OCI-LY7 (cell line): ENCODE data around the gene BMP8A.

Source experiments
- EZH2phosphoT487 ChIP-seq: fragments of 200-600 bp; sonication (generic); IDR thresholded peaks from 2 replicates; pipeline ENCODE4 v1.6.1; 2018; ENCODE audit warnings: low read depth, borderline replicate concordance, mild to moderate bottlenecking, mixed run types, antibody characterized with exemption, low read length, moderate library complexity, mixed read lengths
- TF ChIP-seq, protein P1 (sequence below): fragments of 200-600 bp; sonication (generic); conservative IDR thresholded peaks from 2 replicates; pipeline ENCODE4 v1.5.1; 2014; ENCODE audit warnings: mild to moderate bottlenecking, antibody characterized with exemption, low read length, moderate library complexity, mixed read lengths

DNA sequence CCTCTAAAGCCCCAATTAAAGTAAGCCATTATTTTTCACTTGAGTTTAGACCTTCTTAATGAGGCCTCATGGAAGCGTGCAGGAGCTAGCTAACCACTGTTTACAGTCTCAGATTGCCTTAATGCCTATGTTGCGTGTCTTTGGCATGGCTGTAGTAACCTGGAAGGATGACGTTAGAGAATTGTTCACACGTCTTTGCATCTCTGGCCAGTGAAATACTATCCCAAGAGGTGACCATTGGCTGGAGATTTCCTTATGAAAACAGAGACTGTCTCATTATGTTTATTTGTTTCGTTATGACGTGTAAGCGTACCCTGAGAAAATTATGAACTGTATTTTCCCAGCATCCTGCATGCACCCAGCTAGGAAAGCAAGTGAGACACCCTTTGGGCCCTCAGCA lies 18.6 kb upstream of the BMP8A start:
- TF ChIP-seq, protein P1, sequence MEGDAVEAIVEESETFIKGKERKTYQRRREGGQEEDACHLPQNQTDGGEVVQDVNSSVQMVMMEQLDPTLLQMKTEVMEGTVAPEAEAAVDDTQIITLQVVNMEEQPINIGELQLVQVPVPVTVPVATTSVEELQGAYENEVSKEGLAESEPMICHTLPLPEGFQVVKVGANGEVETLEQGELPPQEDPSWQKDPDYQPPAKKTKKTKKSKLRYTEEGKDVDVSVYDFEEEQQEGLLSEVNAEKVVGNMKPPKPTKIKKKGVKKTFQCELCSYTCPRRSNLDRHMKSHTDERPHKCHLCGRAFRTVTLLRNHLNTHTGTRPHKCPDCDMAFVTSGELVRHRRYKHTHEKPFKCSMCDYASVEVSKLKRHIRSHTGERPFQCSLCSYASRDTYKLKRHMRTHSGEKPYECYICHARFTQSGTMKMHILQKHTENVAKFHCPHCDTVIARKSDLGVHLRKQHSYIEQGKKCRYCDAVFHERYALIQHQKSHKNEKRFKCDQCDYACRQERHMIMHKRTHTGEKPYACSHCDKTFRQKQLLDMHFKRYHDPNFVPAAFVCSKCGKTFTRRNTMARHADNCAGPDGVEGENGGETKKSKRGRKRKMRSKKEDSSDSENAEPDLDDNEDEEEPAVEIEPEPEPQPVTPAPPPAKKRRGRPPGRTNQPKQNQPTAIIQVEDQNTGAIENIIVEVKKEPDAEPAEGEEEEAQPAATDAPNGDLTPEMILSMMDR = no peak
- TF ChIP-seq EZH2phosphoT487 = no peak
